GM21447 (cell line): ENCODE results near the gene SLC1A5.
"Not testable (repeated sequence)": the region's sequence is repeated elsewhere in the genome, so short reads cannot be mapped to it uniquely, and the experiment has no call there.

ENCODE experiments used
- ATAC-seq: cut with Tn5 transposase; IDR thresholded peaks from one replicate; pipeline ENCODE4 v1.9.1; 2021; ENCODE audit not compliant: unreplicated experiment

SLC1A5 gene

GRCh38 chr19:46788262-46788967 lies at the start of gene SLC1A5:
TSS of gene SLC1A5 (minus strand) at chr19:46788594. CDS start at chr19:46787965, 629 bp downstream.
- ATAC-seq = peak; percentile 58

GRCh38 chr19:46838160-46838559 lies 49.8 kb upstream of the SLC1A5 start:
- ATAC-seq = no peak

GRCh38 chr19:46834984-46835383 lies 46.6 kb upstream of the SLC1A5 start:
- no peak for ATAC-seq

- no peak for ATAC-seq
Measured at GRCh38 chr19:46834121-46834520, 45.7 kb upstream of the SLC1A5 start.

- ATAC-seq = no peak
Measured at GRCh38 chr19:46830864-46831263, 42.5 kb upstream of the SLC1A5 start.

- ATAC-seq = no peak
Measured at GRCh38 chr19:46828484-46828883, 40.1 kb upstream of the SLC1A5 start.

GRCh38 chr19:46825731-46826055 lies 37.3 kb upstream of the SLC1A5 start:
- no peak for ATAC-seq

GRCh38 chr19:46824890-46825730 lies 36.7 kb upstream of the SLC1A5 start:
- no peak for ATAC-seq

- no peak for ATAC-seq
Measured at GRCh38 chr19:46823049-46823448, 34.7 kb upstream of the SLC1A5 start.

- not testable (repeated sequence) for ATAC-seq
Measured at GRCh38 chr19:46822410-46822787, 34.0 kb upstream of the SLC1A5 start.

GRCh38 chr19:46821512-46822409 lies 33.4 kb upstream of the SLC1A5 start:
- ATAC-seq = peak; percentile 40

GRCh38 chr19:46818812-46819211 lies 30.4 kb upstream of the SLC1A5 start:
- no peak for ATAC-seq

GRCh38 chr19:46815833-46816627 lies 27.6 kb upstream of the SLC1A5 start:
- no peak for ATAC-seq

GRCh38 chr19:46813839-46814358 lies 25.5 kb upstream of the SLC1A5 start:
- ATAC-seq = no peak

- ATAC-seq = no peak
Measured at GRCh38 chr19:46812977-46813838, 24.8 kb upstream of the SLC1A5 start.

- ATAC-seq = no peak
Measured at GRCh38 chr19:46809534-46810272, 21.3 kb upstream of the SLC1A5 start.

GRCh38 chr19:46806656-46807055 lies 18.3 kb upstream of the SLC1A5 start:
- ATAC-seq = no peak

- not testable (repeated sequence) for ATAC-seq
Measured at GRCh38 chr19:46804432-46804831, 16.0 kb upstream of the SLC1A5 start.

GRCh38 chr19:46803555-46803954 lies 15.2 kb upstream of the SLC1A5 start:
- ATAC-seq = no peak
